Common myeloid progenitor, CD34-positive (primary cell): ENCODE data around the gene STPG2.

Experiments
- CTCF ChIA-PET: fragments of 350-600 bp; sonication (Branson Sonifier 250); formaldehyde crosslinking; loops from one replicate; lab custom pipeline; 2021; ENCODE audit warnings: antibody characterized with exemption; lab: Charles Lee
- POLR2A ChIA-PET: fragments of 350-600 bp; sonication (Branson Sonifier 250); formaldehyde crosslinking; loops from one replicate; lab custom pipeline; 2021; ENCODE audit warnings: antibody characterized with exemption; lab: Charles Lee
- DNase-seq, 3 donors: peaks; one replicate each; pipeline versions ENCODE4 v3.0.0 to v3.0.0-alpha.2; 2013
- H3K27ac ChIP-seq, 2 experiments: 1 replicate in 1 of 2; 2 replicates in 1 of 2; pipeline ENCODE4 v1.7.0; 2013; ENCODE audit warnings: inconsistent platforms in 2 of 2, low read length in 2 of 2, mild to moderate bottlenecking in 2 of 2, low read depth in 1 of 2, moderate library complexity in 1 of 2; ENCODE audit not compliant: severe bottlenecking in 2 of 2, insufficient read depth in 1 of 2, poor library complexity in 1 of 2
- H3K27me3 ChIP-seq, 5 experiments: replicated peaks in 2 of 5; 1 replicate in 3 of 5; 2 replicates in 2 of 5; pipeline versions ENCODE4 v1.6.1 to v1.7.0; 2013; ENCODE audit warnings: low read length in 4 of 5, mild to moderate bottlenecking in 2 of 5, moderate library complexity in 2 of 5, inconsistent platforms in 1 of 5; ENCODE audit not compliant: insufficient read depth in 5 of 5, control insufficient read depth in 4 of 5
- H3K36me3 ChIP-seq, 4 experiments: 1 replicate in 2 of 4; 2 replicates in 2 of 4; pipeline versions ENCODE4 v1.6.1 to v1.7.0; 2013; ENCODE audit warnings: low read length in 3 of 4, control low read depth in 1 of 4, mild to moderate bottlenecking in 1 of 4; ENCODE audit not compliant: control insufficient read depth in 4 of 4, insufficient read depth in 4 of 4
- H3K4me1 ChIP-seq, 4 experiments: 1 replicate in 3 of 4; 2 replicates in 1 of 4; pipeline versions ENCODE4 v1.6.1 to v1.7.1; 2013; ENCODE audit warnings: low read length in 3 of 4, mild to moderate bottlenecking in 3 of 4, control low read depth in 1 of 4, inconsistent platforms in 1 of 4, moderate library complexity in 1 of 4; ENCODE audit not compliant: control insufficient read depth in 4 of 4, insufficient read depth in 4 of 4; ENCODE audit errors: control extremely low read depth in 1 of 4
- H3K4me3 ChIP-seq, 7 experiments: 1 replicate in 4 of 7; 2 replicates in 3 of 7; pipeline versions ENCODE4 v1.5.1 to v1.7.0; 2013; ENCODE audit warnings: mild to moderate bottlenecking in 7 of 7, low read length in 6 of 7, moderate library complexity in 6 of 7, inconsistent platforms in 2 of 7, low read depth in 2 of 7, control low read depth in 1 of 7; ENCODE audit not compliant: insufficient read depth in 4 of 7, control insufficient read depth in 1 of 7; ENCODE audit errors: extremely low read depth in 1 of 7
- H3K9me3 ChIP-seq, 5 experiments: 1 replicate in 4 of 5; 2 replicates in 1 of 5; pipeline versions ENCODE4 v1.6.1 to v1.7.1; 2013; ENCODE audit warnings: low read length in 4 of 5, mild to moderate bottlenecking in 2 of 5, inconsistent platforms in 1 of 5, low read depth in 1 of 5, moderate library complexity in 1 of 5; ENCODE audit not compliant: control insufficient read depth in 4 of 5, insufficient read depth in 2 of 5; ENCODE audit errors: control extremely low read depth in 1 of 5
- WGBS: methylation state at CpG from one replicate; pipeline ENCODE4 v1.1.5; 2013; ENCODE audit not compliant: insufficient coverage; 5-methylcytosine and 5-hydroxymethylcytosine counted together

The STPG2 gene

DNA sequence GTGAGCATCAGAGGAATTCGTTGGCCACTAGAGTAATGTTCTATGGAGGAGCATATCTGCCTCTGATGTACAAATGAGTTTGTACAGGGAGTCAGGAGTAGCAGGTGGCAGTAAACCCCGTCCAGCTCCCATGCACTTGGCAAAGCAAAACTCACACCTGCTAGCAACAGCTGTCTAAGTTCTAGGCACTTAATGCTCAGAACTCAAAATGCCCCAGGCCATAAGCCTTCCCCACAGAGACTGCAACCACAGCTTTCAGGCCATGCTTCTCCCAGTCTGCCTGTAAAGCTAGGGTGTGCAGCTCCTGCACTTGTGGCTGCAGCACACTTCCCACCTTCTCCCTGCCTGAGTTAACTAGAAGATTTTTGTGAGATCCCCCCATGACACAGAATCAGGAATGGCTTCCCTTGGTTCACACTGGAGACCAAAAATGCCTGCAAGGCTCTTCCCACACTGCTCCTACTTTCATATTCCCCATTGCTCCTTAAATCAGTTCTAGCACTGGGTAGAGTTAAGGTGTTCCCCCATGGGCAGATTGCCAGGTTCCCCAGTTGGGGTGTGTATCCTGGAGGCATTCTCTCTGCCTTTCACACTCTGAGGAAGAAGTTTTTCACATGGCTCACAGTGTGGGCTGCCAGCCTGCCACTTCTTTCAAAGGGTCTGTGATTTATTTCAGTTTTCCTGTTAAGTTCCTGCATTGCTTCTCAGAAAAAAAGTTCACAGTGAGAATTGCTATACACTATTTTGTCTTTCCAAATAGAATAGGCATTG is 189.9 kb downstream of the STPG2 start:
- H3K9me3 ChIP-seq, result no peaks in the 10 kb centered on the region
- no peak overlapping the region for H3K4me3 ChIP-seq
- H3K27me3 ChIP-seq, result no peaks in the 10 kb centered on the region
- CTCF ChIA-PET, result no interaction called here
- H3K4me1 ChIP-seq, result no peaks in the 10 kb centered on the region
- no peak overlapping the region for H3K27ac ChIP-seq
- POLR2A ChIA-PET, result no interaction called here
- no peak for DNase-seq
- no peaks in the 10 kb centered on the region for H3K36me3 ChIP-seq
- 75% methylated on average over 2 of the region's 2 CpGs for WGBS

DNA sequence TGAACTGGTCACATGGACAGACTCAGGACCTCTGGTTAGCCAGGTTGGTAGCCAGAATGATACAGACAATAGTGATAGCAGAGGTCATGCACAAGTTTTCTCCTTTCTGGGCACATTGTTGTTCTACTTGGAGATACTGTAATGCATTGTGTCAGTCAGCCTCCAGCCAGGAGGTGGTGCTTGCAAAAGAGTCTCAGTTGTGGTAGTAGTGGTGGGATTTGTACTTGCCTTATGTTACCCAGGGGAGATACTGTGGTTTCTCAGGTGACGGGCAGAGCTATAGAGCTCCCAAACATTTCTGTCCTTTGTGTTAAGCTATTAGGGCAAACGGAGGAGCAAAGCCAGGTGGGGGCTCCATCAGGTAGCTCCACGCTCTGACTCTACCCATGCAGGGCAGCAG is 190.5 kb downstream of the STPG2 start:
- DNase-seq, result no peak
- 94% methylated on average over 3 of the region's 3 CpGs for WGBS
- POLR2A ChIA-PET, result no interaction called here
- CTCF ChIA-PET, result no interaction called here
- no peaks in the 10 kb centered on the region for H3K27me3 ChIP-seq
- no peaks in the 10 kb centered on the region for H3K36me3 ChIP-seq
- no peaks in the 10 kb centered on the region for H3K4me1 ChIP-seq
- H3K27ac ChIP-seq, result no peak overlapping the region
- no peaks in the 10 kb centered on the region for H3K9me3 ChIP-seq
- H3K4me3 ChIP-seq, result no peak overlapping the region

DNA sequence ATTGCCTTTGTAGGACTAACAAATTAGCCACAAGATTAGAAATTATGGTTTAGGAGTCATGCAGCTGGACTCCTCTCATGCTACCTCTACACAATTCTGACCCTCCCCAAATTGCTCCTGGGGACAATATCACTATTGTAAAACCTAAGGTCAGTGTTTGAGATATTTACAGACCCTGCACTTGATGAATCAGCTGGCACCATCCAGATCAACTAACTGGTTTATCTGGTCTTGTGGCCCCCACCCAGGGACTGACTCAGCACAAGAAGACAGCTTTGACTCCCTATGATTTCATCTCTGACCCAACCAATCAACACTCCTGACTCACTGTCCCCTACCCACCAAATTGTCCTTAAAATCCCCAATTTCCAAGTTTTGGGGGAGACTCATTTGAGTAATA is 192.4 kb downstream of the STPG2 start:
- POLR2A ChIA-PET, result no interaction called here
- Histone ChIP-seq H3K36me3 (no peaks in the 10 kb centered on the region), H3K4me1 (no peaks in the 10 kb centered on the region), H3K4me3 (no peak overlapping the region), H3K9me3 (no peaks in the 10 kb centered on the region), H3K27me3 (no peaks in the 10 kb centered on the region), H3K27ac (no peak overlapping the region)
- DNase-seq, result no peak
- CTCF ChIA-PET, result no interaction called here

DNA sequence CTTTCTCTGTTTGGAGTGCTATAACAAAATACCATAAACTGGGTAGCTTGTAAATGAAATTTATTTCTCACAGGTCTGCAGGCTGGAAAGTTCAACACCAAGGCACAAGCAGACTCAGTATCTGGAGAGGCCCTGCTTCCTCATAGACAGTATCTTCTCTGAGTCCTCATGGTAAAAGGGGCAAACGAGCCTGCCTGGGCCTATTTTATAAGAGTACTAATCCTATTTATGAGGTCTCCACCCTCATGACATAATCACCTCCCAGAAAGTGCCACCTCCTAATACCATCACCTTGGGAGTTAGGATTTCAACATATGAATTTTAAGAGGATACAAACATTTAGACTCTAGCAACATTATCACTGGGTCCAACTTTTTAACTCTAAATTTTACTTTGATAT is 200.3 kb downstream of the STPG2 start:
- CTCF ChIA-PET, result no interaction called here
- WGBS, result 88% methylated on average over 1 of the region's 1 CpG
- Histone ChIP-seq H3K27me3 (no peaks in the 10 kb centered on the region), H3K4me1 (no peaks in the 10 kb centered on the region), H3K9me3 (peaks cover 0 to 13% (median 0%) of the 10 kb centered on the region in 5 experiments), H3K27ac (no peak overlapping the region), H3K4me3 (no peak overlapping the region), H3K36me3 (no peaks in the 10 kb centered on the region)
- no peak for DNase-seq
- POLR2A ChIA-PET, result no interaction called here

GRCh38 chr4:97942137-97942536 is 201.1 kb downstream of the STPG2 start:
- peaks cover 0 to 19% (median 0%) of the 10 kb centered on the region in 5 experiments for H3K9me3 ChIP-seq
- no peaks in the 10 kb centered on the region for H3K27me3 ChIP-seq
- ChIA-PET CTCF (no interaction called here), POLR2A (no interaction called here)
- WGBS, result no CpG with 5 or more reads among the region's 1 CpG
- H3K4me1 ChIP-seq, result no peaks in the 10 kb centered on the region
- H3K27ac ChIP-seq, result no peak overlapping the region
- H3K4me3 ChIP-seq, result no peak overlapping the region
- no peaks in the 10 kb centered on the region for H3K36me3 ChIP-seq
- no peak for DNase-seq

- Histone ChIP-seq H3K4me1 (no peaks in the 10 kb centered on the region), H3K27ac (no peak overlapping the region), H3K36me3 (no peaks in the 10 kb centered on the region), H3K27me3 (no peaks in the 10 kb centered on the region), H3K9me3 (peaks cover 0 to 20% (median 2%) of the 10 kb centered on the region in 5 experiments), H3K4me3 (no peak overlapping the region)
- DNase-seq, result no peak
- 97% methylated on average over 4 of the region's 7 CpGs for WGBS
- CTCF ChIA-PET, result no interaction called here
- POLR2A ChIA-PET, result no interaction called here
Measured at GRCh38 chr4:97938141-97938540, 205.1 kb downstream of the STPG2 start.

DNA sequence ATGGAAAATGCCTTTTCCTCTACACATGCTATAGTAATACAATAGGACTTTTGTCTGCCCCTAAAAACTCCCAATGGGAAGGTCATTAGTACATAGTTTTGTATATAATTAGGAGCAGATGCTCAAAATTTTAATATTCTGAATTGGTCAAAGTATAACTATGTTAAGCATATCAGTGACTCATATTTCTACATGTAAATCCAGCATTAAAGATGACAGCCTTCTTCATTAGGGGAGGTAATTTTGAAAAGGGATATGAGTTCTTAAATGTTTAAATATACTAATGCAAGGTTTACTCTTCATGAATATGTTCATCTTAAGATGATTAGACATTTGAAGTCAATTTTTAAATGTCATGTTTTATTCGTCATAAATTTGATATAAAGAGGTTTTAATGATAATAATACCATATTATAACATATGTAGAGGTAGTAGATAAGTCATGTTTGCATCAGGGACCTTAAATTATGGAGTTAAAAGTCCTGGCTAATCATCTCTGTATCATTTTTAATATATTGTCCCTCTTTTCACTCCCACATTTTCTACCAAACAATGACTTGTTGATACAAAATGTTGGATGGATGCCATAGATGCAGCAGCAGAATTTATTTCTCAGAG is 218.8 kb downstream of the STPG2 start:
- DNase-seq, result no peak
- CTCF ChIA-PET, result no interaction called here
- H3K9me3 ChIP-seq, result peaks cover 0 to 1% (median 0%) of the 10 kb centered on the region in 5 experiments
- H3K27ac ChIP-seq, result no peak overlapping the region
- POLR2A ChIA-PET, result no interaction called here
- no peak overlapping the region for H3K4me3 ChIP-seq
- H3K36me3 ChIP-seq, result no peaks in the 10 kb centered on the region
- no peaks in the 10 kb centered on the region for H3K27me3 ChIP-seq
- WGBS, result no CpG with 5 or more reads among the region's 1 CpG
- H3K4me1 ChIP-seq, result no peaks in the 10 kb centered on the region
